ENCODE data around the gene HS1BP3.

- TF ChIP-seq CTCF (IDR thresholded peaks at IDR 0.05) (no peak), POLR2A (IDR thresholded peaks at IDR 0.05) (no peak)
These were observed 9.9 kb upstream of the HS1BP3 start for GRCh38 chr2:20660506-20661420.
